Tibial artery (tissue), 4 donors: ENCODE data around the gene RGL2.

Experiments
- DNase-seq, 2 donors: peaks; one replicate each; pipeline ENCODE4 v3.0.0-alpha.2; 2019
- H3K27ac ChIP-seq, 2 donors: fragments of 200-600 bp; sonication (generic) in 1 of 2; 1 replicate in 1 of 2; 2 replicates in 1 of 2; pipeline ENCODE4 v1.5.1; 2018 to 2019; ENCODE audit warnings: mild to moderate bottlenecking in 1 of 2
- H3K27me3 ChIP-seq, 2 donors: fragments of 200-600 bp; sonication (generic) in 1 of 2; one replicate each; pipeline versions ENCODE4 v1.5.1 to v1.6.0; 2016 to 2019
- H3K36me3 ChIP-seq, 3 donors: fragments of 200-600 bp; sonication (generic) in 2 of 3; one replicate each; pipeline ENCODE4 v1.5.1; 2016 to 2019; ENCODE audit warnings: mild to moderate bottlenecking in 2 of 3
- H3K4me1 ChIP-seq, 4 donors: fragments of 200-600 bp; sonication (generic) in 2 of 4; 1 replicate in 3 of 4; 2 replicates in 1 of 4; pipeline ENCODE4 v1.5.1; 2016 to 2019
- H3K4me3 ChIP-seq, 2 donors: fragments of 200-600 bp; sonication (generic) in 1 of 2; 1 replicate in 1 of 2; 2 replicates in 1 of 2; pipeline ENCODE4 v1.5.1; 2018 to 2019; ENCODE audit warnings: mild to moderate bottlenecking in 2 of 2
- H3K9me3 ChIP-seq, 3 donors: fragments of 200-600 bp; sonication (generic) in 1 of 3; one replicate each; pipeline ENCODE4 v1.5.1; 2016 to 2019
- intact Hi-C: fragments of 100-400 bp; cut with DNase I; formaldehyde crosslinking; loops from one replicate; pipeline ENCODE4 v1.15.0; 2023; ENCODE audit warnings: low total_unique reads
- TF ChIP-seq, protein P1 (sequence below), 2 experiments: fragments of 200-600 bp in 1 of 2; fragments of 450-650 bp in 1 of 2; IDR thresholded peaks; one replicate each; pipeline ENCODE4 v1.5.1; 2017 to 2019; ENCODE audit warnings: antibody characterized with exemption in 2 of 2, mild to moderate bottlenecking in 1 of 2, moderate library complexity in 1 of 2

The RGL2 gene

GRCh38 chr6:33315793-33316602 is 17.3 kb upstream of the RGL2 start:
- H3K27ac ChIP-seq: peak overlapping the region; percentile 95

DNA sequence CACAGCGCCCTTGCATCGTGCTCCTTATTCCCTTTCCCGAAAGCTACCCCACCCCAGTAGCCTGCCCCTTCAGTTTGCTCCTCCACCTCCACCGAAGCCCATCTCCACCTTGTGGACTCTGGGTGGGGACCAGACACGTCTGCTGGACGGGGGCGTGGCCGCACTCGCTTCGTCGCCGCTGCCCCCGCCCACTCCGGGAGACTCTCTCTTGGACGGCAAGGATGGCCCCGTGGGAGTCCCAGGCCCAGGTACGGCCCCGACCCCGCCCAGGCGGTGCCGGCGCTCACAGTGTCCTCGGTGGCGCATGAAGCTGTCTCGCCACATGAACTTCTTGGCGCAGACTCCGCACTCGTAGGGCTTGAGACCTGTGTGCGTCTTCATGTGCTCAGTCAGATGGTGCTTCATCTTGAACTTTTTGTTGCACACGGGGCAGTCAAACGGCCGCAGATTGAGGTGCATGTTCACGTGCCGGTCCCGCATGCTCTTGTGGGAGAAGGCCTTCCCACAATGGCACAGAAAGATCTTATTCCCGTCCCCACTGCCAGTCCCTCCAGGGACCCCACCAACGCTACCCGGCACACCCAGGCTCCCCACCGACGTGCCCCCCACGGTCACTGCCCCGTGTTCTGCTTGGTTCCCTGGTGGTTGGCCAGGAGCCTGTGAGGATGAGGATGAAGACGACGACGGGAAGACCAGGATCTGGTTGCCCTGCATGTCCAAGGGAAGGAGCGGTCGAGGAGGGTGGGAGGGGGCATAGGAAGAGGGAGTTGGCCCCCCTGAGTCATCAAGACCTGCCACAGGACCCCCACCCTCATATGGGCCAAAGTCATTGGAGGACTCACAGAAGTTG is 16.4 kb upstream of the RGL2 start:
- TF ChIP-seq, protein P1, sequence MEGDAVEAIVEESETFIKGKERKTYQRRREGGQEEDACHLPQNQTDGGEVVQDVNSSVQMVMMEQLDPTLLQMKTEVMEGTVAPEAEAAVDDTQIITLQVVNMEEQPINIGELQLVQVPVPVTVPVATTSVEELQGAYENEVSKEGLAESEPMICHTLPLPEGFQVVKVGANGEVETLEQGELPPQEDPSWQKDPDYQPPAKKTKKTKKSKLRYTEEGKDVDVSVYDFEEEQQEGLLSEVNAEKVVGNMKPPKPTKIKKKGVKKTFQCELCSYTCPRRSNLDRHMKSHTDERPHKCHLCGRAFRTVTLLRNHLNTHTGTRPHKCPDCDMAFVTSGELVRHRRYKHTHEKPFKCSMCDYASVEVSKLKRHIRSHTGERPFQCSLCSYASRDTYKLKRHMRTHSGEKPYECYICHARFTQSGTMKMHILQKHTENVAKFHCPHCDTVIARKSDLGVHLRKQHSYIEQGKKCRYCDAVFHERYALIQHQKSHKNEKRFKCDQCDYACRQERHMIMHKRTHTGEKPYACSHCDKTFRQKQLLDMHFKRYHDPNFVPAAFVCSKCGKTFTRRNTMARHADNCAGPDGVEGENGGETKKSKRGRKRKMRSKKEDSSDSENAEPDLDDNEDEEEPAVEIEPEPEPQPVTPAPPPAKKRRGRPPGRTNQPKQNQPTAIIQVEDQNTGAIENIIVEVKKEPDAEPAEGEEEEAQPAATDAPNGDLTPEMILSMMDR (IDR thresholded peaks at IDR 0.05): no peak
- Histone ChIP-seq H3K27me3 (no peaks in the 10 kb centered on the region), H3K36me3 (peaks cover 14 to 35% (median 17%) of the 10 kb centered on the region in 3 donors), H3K27ac (peak overlapping the region; percentile 95), H3K4me1 (peaks cover 0 to 64% (median 50%) of the 10 kb centered on the region in 4 donors), H3K4me3 (peak overlapping the region; percentile 83 to 94), H3K9me3 (no peaks in the 10 kb centered on the region)
- intact Hi-C loops: loop anchor here (10.0 kb wide), 1 partner anchor 110 kb away; the partner anchor contains the start of gene SYNGAP1
- DNase-seq: peak in 1 of 2 donors; percentile 80

More at GRCh38 chr6:33315793-33316602, 17.3 kb upstream of the RGL2 start:
- peaks cover 14 to 37% (median 25%) of the 10 kb centered on the region in 3 donors for H3K36me3 ChIP-seq
- H3K4me3 ChIP-seq: no peak overlapping the region
- TF ChIP-seq, protein P1 (IDR thresholded peaks at IDR 0.05): no peak
- H3K27me3 ChIP-seq: no peaks in the 10 kb centered on the region
- no peaks in the 10 kb centered on the region for H3K9me3 ChIP-seq
- H3K4me1 ChIP-seq: peaks cover 0 to 68% (median 58%) of the 10 kb centered on the region in 4 donors
- intact Hi-C loops: loop anchor here (10.0 kb wide), 1 partner anchor 109 kb away; the partner anchor contains the start of gene SYNGAP1
- DNase-seq: no peak

DNA sequence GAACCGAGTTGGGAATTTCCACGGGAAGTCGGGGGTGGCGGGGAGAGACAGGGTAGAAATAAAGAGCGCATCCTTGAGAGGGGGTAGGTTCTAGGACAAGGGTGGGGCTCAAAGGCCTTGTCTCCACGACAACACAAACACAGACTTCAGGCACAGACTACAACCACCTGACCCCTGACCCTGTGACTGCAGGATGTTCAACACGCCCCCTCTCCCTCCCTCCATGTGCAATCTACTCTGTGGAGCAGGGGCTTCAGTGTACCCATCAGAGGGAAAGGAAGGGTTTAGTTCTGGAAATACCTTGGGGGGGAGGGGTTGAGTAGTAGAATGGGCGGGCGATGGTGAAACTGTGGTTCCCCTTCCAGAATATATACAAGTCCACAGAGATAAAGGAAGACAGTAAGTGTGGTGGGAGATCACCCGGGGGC is 15.8 kb upstream of the RGL2 start:
- Histone ChIP-seq H3K36me3 (peaks cover 7 to 33% (median 10%) of the 10 kb centered on the region in 3 donors), H3K9me3 (no peaks in the 10 kb centered on the region), H3K27ac (peak overlapping the region; percentile 95), H3K4me1 (peaks cover 0 to 59% (median 44%) of the 10 kb centered on the region in 4 donors), H3K27me3 (no peaks in the 10 kb centered on the region), H3K4me3 (peak overlapping the region; percentile 83 to 94)
- peak; percentile 81 to 82 for DNase-seq
- intact Hi-C loops: loop anchor here (10.0 kb wide), 1 partner anchor 110 kb away; the partner anchor contains the start of gene SYNGAP1
- TF ChIP-seq, protein P1 (IDR thresholded peaks at IDR 0.05): no peak

- DNase-seq: peak; percentile 60 to 83
- TF ChIP-seq, protein P1 (IDR thresholded peaks at IDR 0.05): peak in 1 of 2 experiments; percentile 10
- peaks cover 0 to 53% (median 41%) of the 10 kb centered on the region in 4 donors for H3K4me1 ChIP-seq
- intact Hi-C loops: loop anchor here (10.0 kb wide), 1 partner anchor 111 kb away; the partner anchor contains the start of gene SYNGAP1
- H3K9me3 ChIP-seq: no peaks in the 10 kb centered on the region
- H3K36me3 ChIP-seq: peaks cover 1 to 27% (median 4%) of the 10 kb centered on the region in 3 donors
- no peaks in the 10 kb centered on the region for H3K27me3 ChIP-seq
- peak within 1 kb of the TSS; percentile 83 to 94 for H3K4me3 ChIP-seq
- peak within 1 kb of the TSS; percentile 95 for H3K27ac ChIP-seq
Observed at GRCh38 chr6:33313709-33314514, 15.2 kb upstream of the RGL2 start, which contains the start of gene TAPBP. TAPBP (minus strand) TSS chr6:33314078; CDS start chr6:33314041, 37 bp downstream.
